Measurements from ENCODE around the gene FREM2. TPM values are rescaled to one million over a fixed set of nuclear protein-coding genes. Genes with fewer than 3 reads are reported as not detected.

The FREM2 gene, protein sequence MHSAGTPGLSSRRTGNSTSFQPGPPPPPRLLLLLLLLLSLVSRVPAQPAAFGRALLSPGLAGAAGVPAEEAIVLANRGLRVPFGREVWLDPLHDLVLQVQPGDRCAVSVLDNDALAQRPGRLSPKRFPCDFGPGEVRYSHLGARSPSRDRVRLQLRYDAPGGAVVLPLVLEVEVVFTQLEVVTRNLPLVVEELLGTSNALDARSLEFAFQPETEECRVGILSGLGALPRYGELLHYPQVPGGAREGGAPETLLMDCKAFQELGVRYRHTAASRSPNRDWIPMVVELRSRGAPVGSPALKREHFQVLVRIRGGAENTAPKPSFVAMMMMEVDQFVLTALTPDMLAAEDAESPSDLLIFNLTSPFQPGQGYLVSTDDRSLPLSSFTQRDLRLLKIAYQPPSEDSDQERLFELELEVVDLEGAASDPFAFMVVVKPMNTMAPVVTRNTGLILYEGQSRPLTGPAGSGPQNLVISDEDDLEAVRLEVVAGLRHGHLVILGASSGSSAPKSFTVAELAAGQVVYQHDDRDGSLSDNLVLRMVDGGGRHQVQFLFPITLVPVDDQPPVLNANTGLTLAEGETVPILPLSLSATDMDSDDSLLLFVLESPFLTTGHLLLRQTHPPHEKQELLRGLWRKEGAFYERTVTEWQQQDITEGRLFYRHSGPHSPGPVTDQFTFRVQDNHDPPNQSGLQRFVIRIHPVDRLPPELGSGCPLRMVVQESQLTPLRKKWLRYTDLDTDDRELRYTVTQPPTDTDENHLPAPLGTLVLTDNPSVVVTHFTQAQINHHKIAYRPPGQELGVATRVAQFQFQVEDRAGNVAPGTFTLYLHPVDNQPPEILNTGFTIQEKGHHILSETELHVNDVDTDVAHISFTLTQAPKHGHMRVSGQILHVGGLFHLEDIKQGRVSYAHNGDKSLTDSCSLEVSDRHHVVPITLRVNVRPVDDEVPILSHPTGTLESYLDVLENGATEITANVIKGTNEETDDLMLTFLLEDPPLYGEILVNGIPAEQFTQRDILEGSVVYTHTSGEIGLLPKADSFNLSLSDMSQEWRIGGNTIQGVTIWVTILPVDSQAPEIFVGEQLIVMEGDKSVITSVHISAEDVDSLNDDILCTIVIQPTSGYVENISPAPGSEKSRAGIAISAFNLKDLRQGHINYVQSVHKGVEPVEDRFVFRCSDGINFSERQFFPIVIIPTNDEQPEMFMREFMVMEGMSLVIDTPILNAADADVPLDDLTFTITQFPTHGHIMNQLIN (N-terminal part only)
- total RNA-seq = not detected in 2 replicates

GRCh38 chr13:38686577-38687245 is at the start of gene FREM2:
Gene FREM2, plus strand, starts transcription at chr13:38687077. Its CDS starts 268 bp downstream, at chr13:38687345.

